HEK293 (cell line): ENCODE measurements around the gene BORCS6.

Experiments used
- KLF17 ChIP-seq: fragments of 450-650 bp; formaldehyde crosslinking; IDR thresholded peaks from 2 replicates; pipeline ENCODE4 v1.5.1; 2016; ENCODE audit warnings: missing biosample characterization, missing genetic modification characterization
- KLF8 ChIP-seq: fragments of 450-650 bp; formaldehyde crosslinking; IDR thresholded peaks from 2 replicates; pipeline ENCODE4 v1.5.1; 2016; ENCODE audit warnings: missing biosample characterization, missing genetic modification characterization
- PRDM1 ChIP-seq: fragments of 450-650 bp; formaldehyde crosslinking; IDR thresholded peaks from 2 replicates; pipeline ENCODE4; 2016; ENCODE audit warnings: missing biosample characterization, missing genetic modification characterization
- SALL2 ChIP-seq: fragments of 450-650 bp; formaldehyde crosslinking; IDR thresholded peaks from 2 replicates; pipeline ENCODE4 v1.5.0; 2017; ENCODE audit warnings: missing biosample characterization, mild to moderate bottlenecking, missing genetic modification characterization, borderline replicate concordance
- SCRT1 ChIP-seq: fragments of 450-650 bp; formaldehyde crosslinking; IDR thresholded peaks from 2 replicates; pipeline ENCODE4 v1.5.1; 2016; ENCODE audit warnings: missing biosample characterization, missing genetic modification characterization, borderline replicate concordance
- SP2 ChIP-seq: fragments of 450-650 bp; formaldehyde crosslinking; IDR thresholded peaks from 2 replicates; pipeline ENCODE4 v1.5.1; 2016; ENCODE audit warnings: missing biosample characterization, missing genetic modification characterization
- ZBTB11 ChIP-seq: fragments of 450-650 bp; formaldehyde crosslinking; conservative IDR thresholded peaks from 2 replicates; pipeline ENCODE4 v1.5.1; 2016; ENCODE audit warnings: low read depth, missing biosample characterization, missing genetic modification characterization
- ZFHX2 ChIP-seq: fragments of 450-650 bp; formaldehyde crosslinking; conservative IDR thresholded peaks from 2 replicates; pipeline ENCODE4 v1.5.1; 2016; ENCODE audit warnings: missing biosample characterization, missing genetic modification characterization
- ZFP3 ChIP-seq: fragments of 450-650 bp; formaldehyde crosslinking; IDR thresholded peaks from 2 replicates; pipeline ENCODE4 v1.5.1; 2016; ENCODE audit warnings: low read depth, missing biosample characterization, missing genetic modification characterization
- ZNF140 ChIP-seq: fragments of 450-650 bp; formaldehyde crosslinking; IDR thresholded peaks from 2 replicates; pipeline ENCODE4 v1.5.1; 2016; ENCODE audit warnings: missing biosample characterization, missing genetic modification characterization
- ZNF169 ChIP-seq: fragments of 450-650 bp; formaldehyde crosslinking; IDR thresholded peaks from 2 replicates; pipeline ENCODE4 v1.5.1; 2016; ENCODE audit warnings: missing biosample characterization, missing genetic modification characterization
- ZNF19 ChIP-seq: fragments of 450-650 bp; formaldehyde crosslinking; IDR thresholded peaks from 2 replicates; pipeline ENCODE4; 2016; ENCODE audit warnings: missing biosample characterization, missing genetic modification characterization, low read depth
- ZNF2 ChIP-seq: fragments of 450-650 bp; formaldehyde crosslinking; IDR thresholded peaks from 2 replicates; pipeline ENCODE4 v1.5.1; 2016; ENCODE audit warnings: missing biosample characterization, missing genetic modification characterization
- ZNF274 ChIP-seq, 2 experiments: fragments of 200-500 bp in 1 of 2; fragments of 450-650 bp in 1 of 2; sonication (Bioruptor generic) in 1 of 2; formaldehyde crosslinking in 1 of 2; IDR thresholded peaks; 2 replicates each; pipeline versions ENCODE4 v1.5.1 to v1.6.1; 2014 to 2016; ENCODE audit warnings: borderline replicate concordance in 1 of 2, inconsistent platforms in 1 of 2, low read length in 1 of 2, missing biosample characterization in 1 of 2, missing genetic modification characterization in 1 of 2
- ZNF398 ChIP-seq: fragments of 450-650 bp; formaldehyde crosslinking; IDR thresholded peaks from 2 replicates; pipeline ENCODE4 v1.5.1; 2017; ENCODE audit warnings: missing biosample characterization, missing genetic modification characterization
- ZNF404 ChIP-seq: fragments of 450-650 bp; formaldehyde crosslinking; IDR thresholded peaks from 2 replicates; pipeline ENCODE4 v1.5.1; 2017; ENCODE audit warnings: missing biosample characterization, missing genetic modification characterization
- ZNF529 ChIP-seq: fragments of 450-650 bp; formaldehyde crosslinking; IDR thresholded peaks from 2 replicates; pipeline ENCODE4 v1.5.1; 2017; ENCODE audit warnings: missing genetic modification characterization, missing biosample characterization; ENCODE audit not compliant: insufficient replicate concordance
- ZNF558 ChIP-seq: fragments of 450-650 bp; formaldehyde crosslinking; IDR thresholded peaks from 2 replicates; pipeline ENCODE4 v1.5.1; 2016; ENCODE audit warnings: missing biosample characterization, missing genetic modification characterization
- ZNF623 ChIP-seq: fragments of 450-650 bp; formaldehyde crosslinking; IDR thresholded peaks from 2 replicates; pipeline ENCODE4 v1.5.1; 2016; ENCODE audit warnings: missing biosample characterization, missing genetic modification characterization
- ZNF660 ChIP-seq: fragments of 450-650 bp; IDR thresholded peaks from 2 replicates; pipeline ENCODE4 v1.5.1; 2018; ENCODE audit warnings: missing biosample characterization, mild to moderate bottlenecking, missing genetic modification characterization
- ZNF664 ChIP-seq: fragments of 450-650 bp; formaldehyde crosslinking; IDR thresholded peaks from 2 replicates; pipeline ENCODE4 v1.5.1; 2016; ENCODE audit warnings: missing biosample characterization, missing genetic modification characterization
- ZNF701 ChIP-seq: fragments of 450-650 bp; formaldehyde crosslinking; IDR thresholded peaks from 2 replicates; pipeline ENCODE4 v1.5.1; 2016; ENCODE audit warnings: missing biosample characterization, missing genetic modification characterization
- ZNF707 ChIP-seq: fragments of 450-650 bp; formaldehyde crosslinking; IDR thresholded peaks from 2 replicates; pipeline ENCODE4 v1.5.1; 2016; ENCODE audit warnings: missing biosample characterization, missing genetic modification characterization
- ZNF837 ChIP-seq: fragments of 450-650 bp; formaldehyde crosslinking; IDR thresholded peaks from 2 replicates; pipeline ENCODE4 v1.5.1; 2016; ENCODE audit warnings: missing biosample characterization, missing genetic modification characterization
- ZSCAN30 ChIP-seq: fragments of 450-650 bp; IDR thresholded peaks from 2 replicates; pipeline ENCODE4 v1.5.1; 2018; ENCODE audit warnings: missing biosample characterization, mild to moderate bottlenecking, missing genetic modification characterization, moderate library complexity
- ZSCAN4 ChIP-seq: fragments of 450-650 bp; formaldehyde crosslinking; IDR thresholded peaks from 2 replicates; pipeline ENCODE4 v1.5.1; 2017; ENCODE audit warnings: missing biosample characterization, missing genetic modification characterization
- TF ChIP-seq, protein P1 (sequence below): fragments of 450-650 bp; formaldehyde crosslinking; IDR thresholded peaks from 2 replicates; pipeline ENCODE4 v1.5.1; 2016; ENCODE audit warnings: missing biosample characterization, missing genetic modification characterization
- TF ChIP-seq, protein P2 (sequence below): fragments of 450-650 bp; formaldehyde crosslinking; IDR thresholded peaks from 2 replicates; pipeline ENCODE4 v1.5.1; 2016; ENCODE audit warnings: missing biosample characterization, missing genetic modification characterization

Gene BORCS6

GRCh38 chr17:8209907-8210760, 20.2 kb upstream of the BORCS6 start, which contains the start of gene AURKB (continued):
- TF ChIP-seq ZNF2 (tag by site-specific recombination) (peak; percentile 61; the same call in 1 of the 2 replicates), ZNF837 (tag by site-specific recombination) (no peak), ZNF169 (tag by site-specific recombination) (no peak), ZNF660 (0 out of 2 replicates have a peak, but pooled peaks have one; percentile 29), SP2 (peak; percentile 81), ZNF140 (tag by site-specific recombination) (no peak), KLF8 (peak; percentile 89), ZNF404 (tag by site-specific recombination) (no peak), PRDM1 (no peak), ZNF274 (IDR thresholded peaks at IDR 0.05; ENCODE audit: low read length) (no peak), ZNF274 (tag by site-specific recombination; IDR thresholded peaks at IDR 0.05; ENCODE audit: borderline replicate concordance) (no peak), ZFP3 (no peak; the same call in 1 of the 2 replicates), ZNF19 (tag by site-specific recombination) (no peak), SCRT1 (tag by site-specific recombination) (no peak), SALL2 (tag by site-specific recombination) (no peak), ZNF664 (tag by site-specific recombination) (no peak), ZFHX2 (tag by site-specific recombination) (peak; percentile 82), ZNF701 (tag by site-specific recombination) (no peak), ZSCAN30 (peak; percentile 72; the same call in 1 of the 2 replicates), ZNF529 (tag by site-specific recombination) (no peak), KLF17 (tag by site-specific recombination) (peak; percentile 75), ZNF623 (tag by site-specific recombination) (no peak), ZSCAN4 (tag by site-specific recombination) (0 out of 2 replicates have a peak, but pooled peaks have one; percentile 26), ZNF707 (tag by site-specific recombination) (no peak), ZBTB11 (peak; percentile 31; the same call in 1 of the 2 replicates), ZNF558 (tag by site-specific recombination) (no peak), ZNF398 (peak; percentile 28; the same call in 1 of the 2 replicates)
- TF ChIP-seq, protein P1, sequence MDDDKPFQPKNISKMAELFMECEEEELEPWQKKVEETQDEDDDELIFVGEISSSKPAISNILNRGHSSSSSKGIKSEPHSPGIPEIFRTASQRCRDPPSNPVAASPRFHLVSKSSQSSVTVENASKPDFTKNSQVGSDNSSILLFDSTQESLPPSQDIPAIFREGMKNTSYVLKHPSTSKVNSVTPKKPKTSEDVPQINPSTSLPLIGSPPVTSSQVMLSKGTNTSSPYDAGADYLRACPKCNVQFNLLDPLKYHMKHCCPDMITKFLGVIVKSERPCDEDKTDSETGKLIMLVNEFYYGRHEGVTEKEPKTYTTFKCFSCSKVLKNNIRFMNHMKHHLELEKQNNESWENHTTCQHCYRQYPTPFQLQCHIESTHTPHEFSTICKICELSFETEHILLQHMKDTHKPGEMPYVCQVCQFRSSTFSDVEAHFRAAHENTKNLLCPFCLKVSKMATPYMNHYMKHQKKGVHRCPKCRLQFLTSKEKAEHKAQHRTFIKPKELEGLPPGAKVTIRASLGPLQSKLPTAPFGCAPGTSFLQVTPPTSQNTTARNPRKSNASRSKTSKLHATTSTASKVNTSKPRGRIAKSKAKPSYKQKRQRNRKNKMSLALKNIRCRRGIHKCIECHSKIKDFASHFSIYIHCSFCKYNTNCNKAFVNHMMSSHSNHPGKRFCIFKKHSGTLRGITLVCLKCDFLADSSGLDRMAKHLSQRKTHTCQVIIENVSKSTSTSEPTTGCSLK, result no peak
- TF ChIP-seq, protein P2, sequence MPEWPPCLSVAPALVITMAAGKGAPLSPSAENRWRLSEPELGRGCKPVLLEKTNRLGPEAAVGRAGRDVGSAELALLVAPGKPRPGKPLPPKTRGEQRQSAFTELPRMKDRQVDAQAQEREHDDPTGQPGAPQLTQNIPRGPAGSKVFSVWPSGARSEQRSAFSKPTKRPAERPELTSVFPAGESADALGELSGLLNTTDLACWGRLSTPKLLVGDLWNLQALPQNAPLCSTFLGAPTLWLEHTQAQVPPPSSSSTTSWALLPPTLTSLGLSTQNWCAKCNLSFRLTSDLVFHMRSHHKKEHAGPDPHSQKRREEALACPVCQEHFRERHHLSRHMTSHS (tag by site-specific recombination), result no peak
